Right lobe of liver (tissue), 4 donors: ENCODE results near the gene KIAA0586.

Experiments
- POLR2A ChIP-seq: fragments of 450-650 bp; IDR thresholded peaks from one replicate; pipeline ENCODE4 v1.6.1; 2017; ENCODE audit warnings: antibody characterized with exemption, mild to moderate bottlenecking
- TF ChIP-seq, protein P1 (sequence below), 4 donors: fragments of 200-600 bp in 3 of 4; fragments of 450-650 bp in 1 of 4; IDR thresholded peaks; one replicate each; pipeline versions ENCODE4 v1.5.1 to v1.8.0; 2016 to 2022; ENCODE audit warnings: antibody characterized with exemption in 4 of 4, mild to moderate bottlenecking in 2 of 4
- donor health status: DM: no; HTN: no; CAD: no.
- donor health status: DM: no; HTN: no; CAD: no.
- donor health status: DM: no; HTN: yes; CAD: no.

DNA sequence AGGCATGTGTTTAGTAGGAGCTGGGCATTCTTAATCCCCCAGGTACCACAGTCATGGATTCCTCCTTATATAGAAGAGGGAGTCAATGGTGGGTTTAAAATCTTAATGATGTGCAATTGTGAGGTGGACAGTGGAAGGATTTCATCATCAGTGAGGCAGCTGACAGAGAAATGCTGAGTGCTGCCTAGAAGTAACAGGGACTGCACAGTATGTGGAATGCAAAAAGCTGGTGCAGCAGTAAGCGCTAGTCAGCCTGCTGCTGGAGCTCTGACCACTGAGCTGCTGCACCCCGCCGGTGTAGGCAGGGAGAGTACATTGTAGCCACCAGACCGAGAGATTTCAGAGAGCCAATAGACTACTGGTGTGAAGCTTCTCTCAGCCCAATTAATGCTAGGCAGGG lies 129.7 kb downstream of the KIAA0586 start:
- TF ChIP-seq, protein P1, sequence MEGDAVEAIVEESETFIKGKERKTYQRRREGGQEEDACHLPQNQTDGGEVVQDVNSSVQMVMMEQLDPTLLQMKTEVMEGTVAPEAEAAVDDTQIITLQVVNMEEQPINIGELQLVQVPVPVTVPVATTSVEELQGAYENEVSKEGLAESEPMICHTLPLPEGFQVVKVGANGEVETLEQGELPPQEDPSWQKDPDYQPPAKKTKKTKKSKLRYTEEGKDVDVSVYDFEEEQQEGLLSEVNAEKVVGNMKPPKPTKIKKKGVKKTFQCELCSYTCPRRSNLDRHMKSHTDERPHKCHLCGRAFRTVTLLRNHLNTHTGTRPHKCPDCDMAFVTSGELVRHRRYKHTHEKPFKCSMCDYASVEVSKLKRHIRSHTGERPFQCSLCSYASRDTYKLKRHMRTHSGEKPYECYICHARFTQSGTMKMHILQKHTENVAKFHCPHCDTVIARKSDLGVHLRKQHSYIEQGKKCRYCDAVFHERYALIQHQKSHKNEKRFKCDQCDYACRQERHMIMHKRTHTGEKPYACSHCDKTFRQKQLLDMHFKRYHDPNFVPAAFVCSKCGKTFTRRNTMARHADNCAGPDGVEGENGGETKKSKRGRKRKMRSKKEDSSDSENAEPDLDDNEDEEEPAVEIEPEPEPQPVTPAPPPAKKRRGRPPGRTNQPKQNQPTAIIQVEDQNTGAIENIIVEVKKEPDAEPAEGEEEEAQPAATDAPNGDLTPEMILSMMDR (IDR thresholded peaks at IDR 0.05), result no peak
- TF ChIP-seq POLR2A, result no peak
